ENCODE data around the gene GRK5.

The GRK5 gene

GRCh38 chr10:119408969-119409371, 201.6 kb downstream of the GRK5 start:
- H3K27ac ChIP-seq (ENCODE audit: low read length) = no peak overlapping the region
- no peaks in the 10 kb centered on the region for H3K79me2 ChIP-seq (ENCODE audit: low read length)
- H3K4me1 ChIP-seq (ENCODE audit: low read length) = peaks cover 9% of the 10 kb centered on the region
- TF ChIP-seq CTCF (IDR thresholded peaks at IDR 0.05; ENCODE audit: low read depth, low read length) (no peak), EZH2phosphoT487 (IDR thresholded peaks at IDR 0.05; ENCODE audit: low read depth) (no peak)
- H3K36me3 ChIP-seq (replicated peaks; ENCODE audit: low read depth, low read length) = no peaks in the 10 kb centered on the region
- H3K27me3 ChIP-seq (ENCODE audit: low read depth, low read length) = no peaks in the 10 kb centered on the region
- H4K20me1 ChIP-seq (ENCODE audit: insufficient read depth, low read length) = no peaks in the 10 kb centered on the region
- no peaks in the 10 kb centered on the region for H3K9me3 ChIP-seq (ENCODE audit: insufficient read depth, low read length)
- H3K9ac ChIP-seq (ENCODE audit: low read length) = no peak overlapping the region
- H3K4me2 ChIP-seq (ENCODE audit: low read length) = no peak overlapping the region
- no peak overlapping the region for H3K4me3 ChIP-seq (ENCODE audit: low read length)
- no peak overlapping the region for H2AFZ ChIP-seq (ENCODE audit: low read depth, low read length)

GRCh38 chr10:119409385-119409784, 202.0 kb downstream of the GRK5 start:
- no peaks in the 10 kb centered on the region for H3K27me3 ChIP-seq (ENCODE audit: low read depth, low read length)
- no peak for TF ChIP-seq CTCF (IDR thresholded peaks at IDR 0.05; ENCODE audit: low read depth, low read length)
- no peak for TF ChIP-seq EZH2phosphoT487 (IDR thresholded peaks at IDR 0.05; ENCODE audit: low read depth)
- H3K79me2 ChIP-seq (ENCODE audit: low read length) = no peaks in the 10 kb centered on the region
- H3K4me2 ChIP-seq (ENCODE audit: low read length) = no peak overlapping the region
- no peak overlapping the region for H3K4me3 ChIP-seq (ENCODE audit: low read length)
- no peaks in the 10 kb centered on the region for H3K9me3 ChIP-seq (ENCODE audit: insufficient read depth, low read length)
- peaks cover 9% of the 10 kb centered on the region for H3K4me1 ChIP-seq (ENCODE audit: low read length)
- no peaks in the 10 kb centered on the region for H4K20me1 ChIP-seq (ENCODE audit: insufficient read depth, low read length)
- H3K36me3 ChIP-seq (replicated peaks; ENCODE audit: low read depth, low read length) = no peaks in the 10 kb centered on the region
- H2AFZ ChIP-seq (ENCODE audit: low read depth, low read length) = no peak overlapping the region
- no peak overlapping the region for H3K27ac ChIP-seq (ENCODE audit: low read length)
- no peak overlapping the region for H3K9ac ChIP-seq (ENCODE audit: low read length)

GRCh38 chr10:119409906-119410305, 202.5 kb downstream of the GRK5 start:
- Histone ChIP-seq H3K4me3 (ENCODE audit: low read length) (no peak overlapping the region), H3K4me2 (ENCODE audit: low read length) (no peak overlapping the region), H3K9ac (ENCODE audit: low read length) (no peak overlapping the region), H4K20me1 (ENCODE audit: insufficient read depth, low read length) (no peaks in the 10 kb centered on the region), H3K27me3 (ENCODE audit: low read depth, low read length) (no peaks in the 10 kb centered on the region), H3K27ac (ENCODE audit: low read length) (no peak overlapping the region), H3K9me3 (ENCODE audit: insufficient read depth, low read length) (no peaks in the 10 kb centered on the region), H3K79me2 (ENCODE audit: low read length) (no peaks in the 10 kb centered on the region), H3K4me1 (ENCODE audit: low read length) (peaks cover 9% of the 10 kb centered on the region), H3K36me3 (replicated peaks; ENCODE audit: low read depth, low read length) (no peaks in the 10 kb centered on the region), H2AFZ (ENCODE audit: low read depth, low read length) (no peak overlapping the region)
- TF ChIP-seq EZH2phosphoT487 (IDR thresholded peaks at IDR 0.05; ENCODE audit: low read depth) = no peak
- no peak for TF ChIP-seq CTCF (IDR thresholded peaks at IDR 0.05; ENCODE audit: low read depth, low read length)

GRCh38 chr10:119410361-119411116, 203.2 kb downstream of the GRK5 start:
- TF ChIP-seq EZH2phosphoT487 (IDR thresholded peaks at IDR 0.05; ENCODE audit: low read depth) (no peak), CTCF (IDR thresholded peaks at IDR 0.05; ENCODE audit: low read depth, low read length) (no peak)
- Histone ChIP-seq H3K27ac (ENCODE audit: low read length) (no peak overlapping the region), H3K36me3 (replicated peaks; ENCODE audit: low read depth, low read length) (no peaks in the 10 kb centered on the region), H3K9me3 (ENCODE audit: insufficient read depth, low read length) (no peaks in the 10 kb centered on the region), H3K27me3 (ENCODE audit: low read depth, low read length) (no peaks in the 10 kb centered on the region), H2AFZ (ENCODE audit: low read depth, low read length) (no peak overlapping the region), H3K4me1 (ENCODE audit: low read length) (peaks cover 9% of the 10 kb centered on the region), H3K4me3 (ENCODE audit: low read length) (no peak overlapping the region), H3K79me2 (ENCODE audit: low read length) (no peaks in the 10 kb centered on the region), H3K9ac (ENCODE audit: low read length) (no peak overlapping the region), H4K20me1 (ENCODE audit: insufficient read depth, low read length) (no peaks in the 10 kb centered on the region), H3K4me2 (ENCODE audit: low read length) (no peak overlapping the region)

All from OCI-LY3 (cell line).